Breast epithelium (tissue), 4 donors: ENCODE results near the gene PFN1. TPM values are rescaled to one million over a fixed set of nuclear protein-coding genes. Genes with fewer than 3 reads are reported as not detected.

ENCODE experiments used
- DNase-seq, 2 donors: peaks; one replicate each; pipeline ENCODE4 v3.0.0-alpha.2; 2019; ENCODE audit warnings: low spot score in 2 of 2
- H3K27ac ChIP-seq, 2 donors: fragments of 200-600 bp; sonication (generic) in 1 of 2; one replicate each; pipeline ENCODE4 v1.5.1; 2016 to 2019; ENCODE audit warnings: mild to moderate bottlenecking in 1 of 2
- H3K27me3 ChIP-seq, 2 donors: fragments of 200-600 bp; sonication (generic) in 1 of 2; one replicate each; pipeline versions ENCODE4 v1.5.1 to v1.6.0; 2017 to 2019; ENCODE audit warnings: control low read depth in 1 of 2, mild to moderate bottlenecking in 1 of 2
- H3K36me3 ChIP-seq: fragments of 200-600 bp; one replicate; pipeline ENCODE4 v1.5.1; 2019
- H3K4me1 ChIP-seq, 2 donors: fragments of 200-600 bp; sonication (generic); one replicate each; pipeline ENCODE4 v1.5.1; 2016 to 2019; ENCODE audit warnings: control low read depth in 1 of 2
- H3K4me3 ChIP-seq, 3 donors: fragments of 200-600 bp; sonication (generic); 1 replicate in 2 of 3; 2 replicates in 1 of 3; pipeline ENCODE4 v1.5.1; 2016 to 2019; ENCODE audit warnings: mild to moderate bottlenecking in 3 of 3, moderate library complexity in 2 of 3
- H3K9me3 ChIP-seq, 2 donors: fragments of 200-600 bp; sonication (generic) in 1 of 2; one replicate each; pipeline ENCODE4 v1.5.1; 2016 to 2019; ENCODE audit warnings: control low read depth in 1 of 2
- POLR2A ChIP-seq: fragments of 450-650 bp; IDR thresholded peaks from one replicate; pipeline ENCODE4 v1.6.1; 2016; ENCODE audit warnings: antibody characterized with exemption, mild to moderate bottlenecking, moderate library complexity
- POLR2AphosphoS5 ChIP-seq, 3 donors: sonication (generic); formaldehyde crosslinking; IDR thresholded peaks; one replicate each; pipeline ENCODE4 v1.6.1; 2017; ENCODE audit warnings: antibody characterized with exemption in 3 of 3
- intact Hi-C: fragments of 100-400 bp; cut with DNase I; formaldehyde crosslinking; loops from one replicate; pipeline ENCODE4 v1.15.1; 2023; ENCODE audit warnings: low total_unique reads
- total RNA-seq, 3 donors: library from RNA; depleted of rRNA; stranded (reverse); fragments of >200 nt; gene quantifications; one replicate each; pipeline ENCODE4 v1.1.0, GENCODE V29; 2016
- TF ChIP-seq, protein P1 (sequence below), 3 donors: fragments of 450-650 bp; IDR thresholded peaks; one replicate each; pipeline ENCODE4 v1.5.1; 2016 to 2017; ENCODE audit warnings: antibody characterized with exemption in 3 of 3, mild to moderate bottlenecking in 3 of 3, moderate library complexity in 3 of 3

Gene PFN1
- total RNA-seq, 3 donors from 2014 or later = 290 to 487 (median 379) TPM

DNA sequence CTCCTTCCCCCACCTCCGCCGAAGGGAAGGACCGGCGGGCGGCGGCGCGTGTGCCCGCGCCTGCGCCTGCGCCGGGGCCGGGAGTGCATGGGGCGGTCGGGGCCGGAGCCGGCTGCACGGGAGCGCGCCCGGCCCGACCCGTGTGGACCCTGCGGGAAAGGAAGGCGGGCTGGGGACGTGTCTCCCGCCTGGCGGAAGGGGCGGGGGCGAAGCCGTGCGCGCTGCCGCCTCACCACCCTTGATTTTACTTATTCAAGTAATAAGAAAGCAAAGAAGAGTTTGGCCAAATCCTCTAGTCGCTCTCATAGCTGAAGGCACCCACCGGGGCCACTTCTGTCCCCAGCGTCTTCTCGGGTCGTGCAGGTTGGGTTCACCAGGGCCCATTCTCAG lies 596 bp upstream of the PFN1 start:
- Histone ChIP-seq H3K27ac (peak overlapping the region; percentile 97 to 99), H3K36me3 (no peaks in the 10 kb centered on the region), H3K4me1 (peaks cover 8 to 29% of the 10 kb centered on the region in 2 donors), H3K27me3 (no peaks in the 10 kb centered on the region), H3K9me3 (no peaks in the 10 kb centered on the region), H3K4me3 (peak overlapping the region; percentile 98 to 100 (median 99))
- intact Hi-C loops = loop anchor here (2.0 kb wide), 1 partner anchor 20 kb away; no protein-coding TSS in a partner anchor
- DNase-seq = peak; percentile 70 to 80
- TF ChIP-seq POLR2A = no peak
- TF ChIP-seq POLR2AphosphoS5 (IDR thresholded peaks at IDR 0.05) = peak in 1 of 3 donors; percentile 14

DNA sequence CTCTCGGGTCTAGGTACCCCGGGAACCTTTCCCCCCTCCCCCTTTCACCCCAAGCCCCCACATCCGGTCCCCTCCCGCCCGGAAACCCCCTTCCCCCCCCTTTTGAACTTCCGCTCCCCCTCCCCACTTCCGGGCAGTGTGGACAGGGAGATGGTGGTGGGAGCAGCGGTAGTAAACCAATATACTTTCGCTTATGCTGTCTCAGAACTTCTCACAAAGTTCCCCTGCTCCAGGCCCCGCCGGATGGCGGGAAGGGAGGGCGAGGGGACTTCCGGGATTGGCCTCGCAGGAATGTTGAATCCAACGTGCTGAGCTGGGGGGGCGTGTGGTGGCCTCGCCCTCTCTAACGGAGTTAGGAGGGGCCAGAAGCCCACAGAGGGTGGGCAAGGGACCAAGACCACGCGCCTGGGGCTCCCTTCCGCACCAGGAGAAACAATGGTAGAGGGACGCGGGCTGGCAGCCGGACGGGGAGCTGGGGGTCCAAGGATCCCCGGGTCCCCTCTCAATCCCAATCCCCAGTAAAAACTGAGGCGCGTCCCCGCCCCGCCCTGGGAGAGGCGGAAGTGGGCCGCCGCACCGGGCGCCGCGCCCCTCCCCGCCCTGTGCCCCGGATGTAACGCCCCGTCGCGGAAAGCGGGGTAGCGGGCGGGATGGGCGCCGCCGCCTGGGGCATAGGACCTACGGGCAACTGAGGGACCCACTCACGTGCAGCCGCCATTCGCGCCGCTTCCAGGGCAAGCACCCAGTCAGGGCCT lies 742 bp downstream of the PFN1 start:
- no peaks in the 10 kb centered on the region for H3K27me3 ChIP-seq
- H3K36me3 ChIP-seq = no peaks in the 10 kb centered on the region
- peak overlapping the region; percentile 97 to 99 for H3K27ac ChIP-seq
- DNase-seq = peak in 1 of 2 donors; percentile 42
- H3K4me1 ChIP-seq = peaks cover 8 to 29% of the 10 kb centered on the region in 2 donors
- peak overlapping the region; percentile 98 to 100 (median 99) for H3K4me3 ChIP-seq
- TF ChIP-seq POLR2A (no peak), POLR2AphosphoS5 (IDR thresholded peaks at IDR 0.05) (peak in 1 of 3 donors; percentile 8)
- intact Hi-C loops = loop anchor here (2.0 kb wide), 1 partner anchor 21 kb away; no protein-coding TSS in a partner anchor
- H3K9me3 ChIP-seq = no peaks in the 10 kb centered on the region

DNA sequence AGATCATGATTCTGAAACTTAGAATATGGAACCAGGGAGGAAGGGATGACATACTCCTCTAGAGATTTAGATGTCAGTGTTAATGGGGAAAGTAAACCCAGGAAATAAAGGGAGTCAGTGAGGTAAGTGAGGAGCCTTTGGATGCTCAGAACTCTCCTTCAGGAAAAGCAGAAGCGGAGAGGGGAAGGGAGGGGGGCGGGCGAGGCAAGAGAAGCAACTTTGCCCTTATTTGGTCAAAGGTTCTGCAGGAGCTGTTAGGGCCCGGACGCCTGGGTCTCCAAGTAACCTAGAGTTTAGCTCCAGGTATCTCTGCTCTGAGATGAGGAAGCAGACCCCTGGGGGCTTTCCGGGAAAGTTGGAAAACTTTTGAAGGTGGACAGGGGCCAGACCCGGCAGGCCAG lies 1.3 kb downstream of the PFN1 start:
- peak overlapping the region; percentile 97 to 99 for H3K27ac ChIP-seq
- no peaks in the 10 kb centered on the region for H3K9me3 ChIP-seq
- no peaks in the 10 kb centered on the region for H3K27me3 ChIP-seq
- H3K4me1 ChIP-seq = peaks cover 8 to 29% of the 10 kb centered on the region in 2 donors
- no peak for DNase-seq
- TF ChIP-seq, protein P1, sequence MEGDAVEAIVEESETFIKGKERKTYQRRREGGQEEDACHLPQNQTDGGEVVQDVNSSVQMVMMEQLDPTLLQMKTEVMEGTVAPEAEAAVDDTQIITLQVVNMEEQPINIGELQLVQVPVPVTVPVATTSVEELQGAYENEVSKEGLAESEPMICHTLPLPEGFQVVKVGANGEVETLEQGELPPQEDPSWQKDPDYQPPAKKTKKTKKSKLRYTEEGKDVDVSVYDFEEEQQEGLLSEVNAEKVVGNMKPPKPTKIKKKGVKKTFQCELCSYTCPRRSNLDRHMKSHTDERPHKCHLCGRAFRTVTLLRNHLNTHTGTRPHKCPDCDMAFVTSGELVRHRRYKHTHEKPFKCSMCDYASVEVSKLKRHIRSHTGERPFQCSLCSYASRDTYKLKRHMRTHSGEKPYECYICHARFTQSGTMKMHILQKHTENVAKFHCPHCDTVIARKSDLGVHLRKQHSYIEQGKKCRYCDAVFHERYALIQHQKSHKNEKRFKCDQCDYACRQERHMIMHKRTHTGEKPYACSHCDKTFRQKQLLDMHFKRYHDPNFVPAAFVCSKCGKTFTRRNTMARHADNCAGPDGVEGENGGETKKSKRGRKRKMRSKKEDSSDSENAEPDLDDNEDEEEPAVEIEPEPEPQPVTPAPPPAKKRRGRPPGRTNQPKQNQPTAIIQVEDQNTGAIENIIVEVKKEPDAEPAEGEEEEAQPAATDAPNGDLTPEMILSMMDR (IDR thresholded peaks at IDR 0.05) = no peak
- no peak for TF ChIP-seq POLR2AphosphoS5 (IDR thresholded peaks at IDR 0.05)
- no peak for TF ChIP-seq POLR2A
- H3K36me3 ChIP-seq = no peaks in the 10 kb centered on the region
- H3K4me3 ChIP-seq = peak overlapping the region; percentile 98 to 100 (median 99)
- intact Hi-C loops = no loop called here

DNA sequence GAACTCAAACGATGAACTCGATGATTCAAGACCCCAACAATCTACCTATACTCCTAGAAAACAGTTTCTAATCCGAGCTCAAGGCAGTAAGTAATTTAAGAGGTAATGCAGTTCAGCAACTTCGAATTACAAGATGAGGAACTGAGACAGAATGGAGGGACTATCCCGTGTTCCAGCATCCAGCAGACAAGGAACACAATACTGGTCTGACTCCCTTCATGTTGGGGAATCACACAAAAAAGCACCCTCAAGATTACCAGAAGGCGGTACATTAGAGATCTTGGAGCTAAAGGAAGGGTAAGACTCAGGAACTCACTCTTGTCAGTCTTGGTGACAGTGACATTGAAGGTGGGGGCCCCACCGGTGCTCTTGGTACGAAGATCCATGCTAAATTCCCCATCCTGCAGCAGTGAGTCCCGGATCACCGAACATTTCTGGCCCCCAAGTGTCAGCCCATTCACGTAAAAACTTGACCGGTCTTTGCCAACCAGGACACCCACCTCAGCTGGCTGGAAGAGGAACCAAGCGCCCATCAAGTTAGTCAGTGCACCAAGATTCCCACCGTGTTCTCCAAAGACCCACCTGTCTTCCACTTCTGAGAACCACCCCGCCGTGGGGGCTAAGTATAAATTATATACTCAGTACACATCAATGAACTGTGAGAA lies 1.9 kb downstream of the PFN1 start:
- peaks cover 8 to 32% of the 10 kb centered on the region in 2 donors for H3K4me1 ChIP-seq
- H3K36me3 ChIP-seq = no peaks in the 10 kb centered on the region
- H3K27me3 ChIP-seq = no peaks in the 10 kb centered on the region
- H3K27ac ChIP-seq = peak overlapping the region; percentile 97 to 99
- no peaks in the 10 kb centered on the region for H3K9me3 ChIP-seq
- TF ChIP-seq, protein P1 (IDR thresholded peaks at IDR 0.05) = no peak
- intact Hi-C loops = no loop called here
- DNase-seq = no peak
- peak overlapping the region; percentile 98 to 100 (median 99) for H3K4me3 ChIP-seq

DNA sequence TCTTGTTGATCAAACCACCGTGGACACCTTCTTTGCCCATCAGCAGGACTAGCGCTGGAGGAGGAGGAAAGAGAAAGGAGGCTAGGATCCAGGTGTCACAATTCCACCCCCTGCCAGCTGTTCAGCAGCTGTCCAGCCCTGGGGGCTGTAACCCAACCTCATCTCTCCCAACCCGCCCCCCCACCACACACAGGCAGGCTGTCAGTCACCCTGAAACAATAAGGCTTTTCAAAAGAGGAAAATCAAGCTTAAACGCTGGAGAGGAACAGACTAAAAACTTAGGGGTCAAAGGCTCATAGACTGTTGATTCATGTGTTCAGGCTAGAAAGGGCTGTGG lies 2.4 kb downstream of the PFN1 start:
- H3K4me1 ChIP-seq = peaks cover 13 to 37% of the 10 kb centered on the region in 2 donors
- DNase-seq = no peak
- H3K27ac ChIP-seq = peak overlapping the region; percentile 97 to 99
- TF ChIP-seq POLR2A (no peak), POLR2AphosphoS5 (IDR thresholded peaks at IDR 0.05) (no peak)
- TF ChIP-seq, protein P1 (IDR thresholded peaks at IDR 0.05) = no peak
- no peaks in the 10 kb centered on the region for H3K9me3 ChIP-seq
- H3K4me3 ChIP-seq = peak overlapping the region; percentile 11 to 99 (median 98)
- H3K27me3 ChIP-seq = no peaks in the 10 kb centered on the region
- intact Hi-C loops = no loop called here
- H3K36me3 ChIP-seq = no peaks in the 10 kb centered on the region
